GM12891 (cell line): ENCODE measurements around the gene LNX1.

Experiments
- PAX5 ChIP-seq: IDR thresholded peaks from 2 replicates; pipeline ENCODE4 v1.6.1; 2011; ENCODE audit warnings: low read length, moderate library complexity, mild to moderate bottlenecking; ENCODE audit not compliant: insufficient read depth, severe bottlenecking
- POLR2A ChIP-seq: IDR thresholded peaks from 2 replicates; pipeline ENCODE4 v1.6.1; 2011; ENCODE audit warnings: low read depth, low read length, control low read depth
- POLR2AphosphoS5 ChIP-seq: IDR thresholded peaks from 2 replicates; pipeline ENCODE4 v1.6.1; 2011; ENCODE audit warnings: low read depth, low read length, control low read depth
- POU2F2 ChIP-seq: IDR thresholded peaks from 2 replicates; pipeline ENCODE4 v1.6.1; 2011; ENCODE audit warnings: low read depth, mild to moderate bottlenecking, control low read depth, low read length, moderate library complexity
- SPI1 ChIP-seq: IDR thresholded peaks from 2 replicates; pipeline ENCODE4 v1.6.1; 2011; ENCODE audit warnings: low read depth, low read length, control low read depth
- TAF1 ChIP-seq: IDR thresholded peaks from 2 replicates; pipeline ENCODE4 v1.6.1; 2011; ENCODE audit warnings: low read depth, low read length, control low read depth

- TF ChIP-seq POLR2A: no peak
- TF ChIP-seq POLR2AphosphoS5: no peak
- TF ChIP-seq TAF1: no peak
- TF ChIP-seq PAX5: no peak
- no peak for TF ChIP-seq SPI1
- TF ChIP-seq POU2F2: no peak
Measured at GRCh38 chr4:53605783-53606182, 14.5 kb upstream of the LNX1 start.
